ENCODE data around the gene KRTAP4-12.
"Not testable (repeated sequence)": the region's sequence is repeated elsewhere in the genome, so short reads cannot be mapped to it uniquely, and the experiment has no call there.

The KRTAP4-12 gene

GRCh38 chr17:41123991-41124371 is at the start of gene KRTAP4-12:
KRTAP4-12 (minus strand) TSS chr17:41124182; CDS start chr17:41124122, 60 bp downstream.
- DNase-seq (ENCODE audit: low read depth), result not testable (repeated sequence)

GRCh38 chr17:41171886-41172285 is 47.9 kb upstream of the KRTAP4-12 start:
- no peak for DNase-seq (ENCODE audit: low read depth)

- DNase-seq (ENCODE audit: low read depth), result no peak
Observed at GRCh38 chr17:41168121-41168520, 44.1 kb upstream of the KRTAP4-12 start, which contains the start of gene KRTAP4-3. KRTAP4-3 (minus strand) TSS chr17:41168221; CDS start chr17:41168172, 49 bp downstream.

- DNase-seq (ENCODE audit: low read depth), result no peak
Observed at GRCh38 chr17:41167561-41167960, 43.6 kb upstream of the KRTAP4-12 start.

- no peak for DNase-seq (ENCODE audit: low read depth)
Observed at GRCh38 chr17:41163828-41164227, 39.8 kb upstream of the KRTAP4-12 start.

GRCh38 chr17:41160648-41161047 is 36.7 kb upstream of the KRTAP4-12 start, which contains the start of gene KRTAP4-4:
KRTAP4-4 (minus strand) TSS chr17:41160748; CDS start chr17:41160691, 57 bp downstream.
- no peak for DNase-seq (ENCODE audit: low read depth)

GRCh38 chr17:41160190-41160589 is 36.2 kb upstream of the KRTAP4-12 start:
- DNase-seq (ENCODE audit: low read depth), result not testable (repeated sequence)

GRCh38 chr17:41153856-41154255 is 29.9 kb upstream of the KRTAP4-12 start:
- DNase-seq (ENCODE audit: low read depth), result no peak

GRCh38 chr17:41151525-41151924 is 27.5 kb upstream of the KRTAP4-12 start:
- DNase-seq (ENCODE audit: low read depth), result no peak

- DNase-seq (ENCODE audit: low read depth), result no peak
Observed at GRCh38 chr17:41150026-41150425, 26.0 kb upstream of the KRTAP4-12 start.

GRCh38 chr17:41149652-41149985 is 25.6 kb upstream of the KRTAP4-12 start, which contains the start of gene KRTAP4-5:
KRTAP4-5 (minus strand) TSS chr17:41149825; CDS start chr17:41149767, 58 bp downstream.
- no peak for DNase-seq (ENCODE audit: low read depth)

- DNase-seq (ENCODE audit: low read depth), result not testable (repeated sequence)
Observed at GRCh38 chr17:41148971-41149651, 25.1 kb upstream of the KRTAP4-12 start.

- DNase-seq (ENCODE audit: low read depth), result no peak
Observed at GRCh38 chr17:41147531-41148204, 23.7 kb upstream of the KRTAP4-12 start.

GRCh38 chr17:41145261-41145660 is 21.3 kb upstream of the KRTAP4-12 start:
- DNase-seq (ENCODE audit: low read depth), result no peak

- DNase-seq (ENCODE audit: low read depth), result no peak
Observed at GRCh38 chr17:41144846-41145245, 20.9 kb upstream of the KRTAP4-12 start.

- no peak for DNase-seq (ENCODE audit: low read depth)
Observed at GRCh38 chr17:41141361-41141760, 17.4 kb upstream of the KRTAP4-12 start.

GRCh38 chr17:41140360-41141131 is 16.6 kb upstream of the KRTAP4-12 start, which contains the start of gene KRTAP4-6:
KRTAP4-6 (minus strand) TSS chr17:41140544; CDS start chr17:41140487, 57 bp downstream.
- DNase-seq (ENCODE audit: low read depth), result no peak

- DNase-seq (ENCODE audit: low read depth), result not testable (repeated sequence)
Observed at GRCh38 chr17:41139865-41140264, 15.9 kb upstream of the KRTAP4-12 start.

GRCh38 chr17:41133880-41134735 is 10.1 kb upstream of the KRTAP4-12 start:
- no peak for DNase-seq (ENCODE audit: low read depth)

- DNase-seq (ENCODE audit: low read depth), result no peak
Observed at GRCh38 chr17:41131979-41132378, 8.0 kb upstream of the KRTAP4-12 start.

GRCh38 chr17:41127371-41127770 is 3.4 kb upstream of the KRTAP4-12 start:
- DNase-seq (ENCODE audit: low read depth), result no peak

Measured in stimulated activated CD8-positive, alpha-beta memory T cell treated with anti-CD3 and anti-CD28 coated beads, Interleukin-12 subunit alpha, Interleukin-12 subunit beta, amount 100 ng/mL, for 4 hours (primary cell).